HG03558 (cell line): ENCODE data around the gene FN1.

Experiments
- ATAC-seq: cut with Tn5 transposase; IDR thresholded peaks from one replicate; pipeline ENCODE4 v1.9.1; 2021; ENCODE audit warnings: moderate number of reproducible peaks; ENCODE audit not compliant: unreplicated experiment; ENCODE audit errors: extremely low read depth

The FN1 gene

GRCh38 chr2:215390550-215390913, 45.3 kb downstream of the FN1 start:
- no peak for ATAC-seq

GRCh38 chr2:215388002-215388728, 47.7 kb downstream of the FN1 start:
- ATAC-seq: no peak

DNA sequence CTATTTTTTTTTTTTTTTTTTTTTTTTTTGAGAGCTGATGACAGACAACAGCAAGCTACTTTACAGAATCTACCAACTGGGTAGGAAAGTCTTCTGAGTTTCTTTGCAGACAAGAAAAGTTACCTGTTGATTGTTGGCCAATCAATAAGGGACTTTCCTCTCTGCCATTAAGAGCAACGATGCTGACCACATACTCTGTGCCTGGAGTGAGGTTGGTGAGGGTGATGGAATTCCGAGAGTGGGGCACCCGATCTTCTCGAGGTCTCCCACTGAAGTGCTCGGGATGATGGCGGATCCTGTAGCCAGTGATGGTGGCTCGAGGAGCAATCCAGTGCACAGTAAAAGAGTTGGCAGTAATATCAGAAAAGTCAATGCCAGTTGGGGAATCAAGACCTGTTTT, 49.3 kb downstream of the FN1 start:
- ATAC-seq: no peak

GRCh38 chr2:215384710-215385109, 51.2 kb downstream of the FN1 start:
- ATAC-seq: no peak

- no peak for ATAC-seq
Observed at GRCh38 chr2:215383652-215384279, 52.1 kb downstream of the FN1 start.

DNA sequence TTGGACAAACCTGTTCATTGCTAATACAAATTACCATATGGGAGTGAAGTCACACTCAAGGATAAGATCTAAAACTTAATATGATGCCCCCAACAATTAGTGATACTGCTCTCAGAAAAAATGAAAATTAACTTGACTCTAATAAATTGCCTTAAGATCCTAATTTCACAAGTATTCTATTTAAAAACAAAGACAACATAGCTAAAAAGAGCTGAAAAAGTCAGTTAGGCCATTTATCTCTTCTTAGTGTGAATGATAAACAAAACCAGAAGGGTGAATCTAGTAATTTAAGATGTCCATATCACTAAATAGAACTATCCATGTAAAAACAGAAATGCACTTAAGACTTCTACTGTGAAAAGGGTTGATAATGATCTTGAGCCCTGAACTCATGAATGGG, 53.4 kb downstream of the FN1 start:
- ATAC-seq: no peak

DNA sequence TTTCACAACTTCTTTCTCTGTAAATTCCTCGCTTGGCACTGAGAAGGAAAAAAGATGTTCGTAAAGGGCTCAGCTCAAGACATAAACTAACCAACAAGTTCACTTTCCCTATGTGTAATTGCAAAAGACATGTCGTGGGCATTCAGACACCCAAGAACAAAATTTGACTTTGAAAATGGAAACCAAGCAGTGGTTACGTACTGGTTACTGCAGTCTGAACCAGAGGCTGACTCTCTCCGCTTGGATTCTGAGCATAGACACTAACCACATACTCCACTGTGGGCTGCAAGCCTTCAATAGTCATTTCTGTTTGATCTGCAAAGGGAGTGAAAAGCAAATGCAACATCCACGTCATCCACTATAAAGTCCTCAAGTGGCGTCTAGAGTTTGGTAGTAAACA, 53.9 kb downstream of the FN1 start:
- ATAC-seq: no peak

DNA sequence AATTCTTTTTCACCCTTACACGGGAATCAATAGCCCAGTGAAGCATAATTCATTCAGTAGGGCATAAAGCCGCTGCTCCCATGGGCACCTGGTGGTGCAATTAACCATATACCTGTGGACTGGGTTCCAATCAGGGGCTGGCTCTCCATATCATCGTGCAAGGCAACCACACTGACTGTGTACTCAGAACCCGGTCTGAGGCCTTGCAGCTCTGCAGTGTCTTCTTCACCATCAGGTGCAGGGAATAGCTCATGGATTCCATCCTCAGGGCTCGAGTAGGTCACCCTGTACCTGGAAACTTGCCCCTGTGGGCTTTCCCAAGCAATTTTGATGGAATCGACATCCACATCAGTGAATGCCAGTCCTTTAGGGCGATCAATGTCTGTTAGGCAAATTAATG, 55.2 kb downstream of the FN1 start:
- no peak for ATAC-seq

GRCh38 chr2:215379948-215380347, 55.9 kb downstream of the FN1 start:
- no peak for ATAC-seq

DNA sequence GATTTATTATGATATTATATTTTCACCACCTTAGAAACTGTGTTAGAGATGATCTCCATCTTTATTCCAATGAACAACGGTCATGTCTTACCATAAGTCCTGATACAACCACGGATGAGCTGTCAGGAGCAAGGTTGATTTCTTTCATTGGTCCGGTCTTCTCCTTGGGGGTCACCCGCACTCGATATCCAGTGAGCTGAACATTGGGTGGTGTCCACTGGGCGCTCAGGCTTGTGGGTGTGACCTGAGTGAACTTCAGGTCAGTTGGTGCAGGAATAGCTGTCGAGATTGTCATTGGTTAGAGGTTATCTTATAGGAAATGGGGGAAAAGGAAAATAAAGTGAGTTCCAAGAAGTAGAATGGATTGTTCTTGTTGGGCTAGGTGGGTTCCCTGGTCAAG, 56.8 kb downstream of the FN1 start:
- no peak for ATAC-seq

GRCh38 chr2:215378045-215378444, 57.8 kb downstream of the FN1 start:
- no peak for ATAC-seq

DNA sequence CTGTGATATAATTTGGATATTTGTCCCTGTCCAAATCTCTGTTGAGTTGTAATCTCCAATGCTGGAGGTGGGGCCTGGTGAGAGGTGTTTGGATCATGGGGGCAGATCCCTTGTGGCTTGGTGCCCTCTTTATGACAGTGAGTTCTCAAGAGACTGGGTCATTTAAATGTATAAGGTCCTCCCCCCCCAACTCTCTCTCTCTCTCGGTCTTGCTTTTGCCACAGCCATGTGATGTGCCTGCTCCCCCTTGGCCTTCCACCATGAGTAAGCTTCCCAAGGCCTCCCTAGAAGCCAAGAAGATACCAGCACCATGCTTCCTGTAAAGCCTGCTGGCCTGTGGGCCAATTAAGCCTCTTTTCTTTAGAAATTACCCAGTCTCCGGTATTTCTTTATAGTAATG, 58.6 kb downstream of the FN1 start:
- ATAC-seq: no peak

- no peak for ATAC-seq
Observed at GRCh38 chr2:215376103-215376780, 59.6 kb downstream of the FN1 start.

GRCh38 chr2:215375467-215375830, 60.4 kb downstream of the FN1 start:
- ATAC-seq: no peak

DNA sequence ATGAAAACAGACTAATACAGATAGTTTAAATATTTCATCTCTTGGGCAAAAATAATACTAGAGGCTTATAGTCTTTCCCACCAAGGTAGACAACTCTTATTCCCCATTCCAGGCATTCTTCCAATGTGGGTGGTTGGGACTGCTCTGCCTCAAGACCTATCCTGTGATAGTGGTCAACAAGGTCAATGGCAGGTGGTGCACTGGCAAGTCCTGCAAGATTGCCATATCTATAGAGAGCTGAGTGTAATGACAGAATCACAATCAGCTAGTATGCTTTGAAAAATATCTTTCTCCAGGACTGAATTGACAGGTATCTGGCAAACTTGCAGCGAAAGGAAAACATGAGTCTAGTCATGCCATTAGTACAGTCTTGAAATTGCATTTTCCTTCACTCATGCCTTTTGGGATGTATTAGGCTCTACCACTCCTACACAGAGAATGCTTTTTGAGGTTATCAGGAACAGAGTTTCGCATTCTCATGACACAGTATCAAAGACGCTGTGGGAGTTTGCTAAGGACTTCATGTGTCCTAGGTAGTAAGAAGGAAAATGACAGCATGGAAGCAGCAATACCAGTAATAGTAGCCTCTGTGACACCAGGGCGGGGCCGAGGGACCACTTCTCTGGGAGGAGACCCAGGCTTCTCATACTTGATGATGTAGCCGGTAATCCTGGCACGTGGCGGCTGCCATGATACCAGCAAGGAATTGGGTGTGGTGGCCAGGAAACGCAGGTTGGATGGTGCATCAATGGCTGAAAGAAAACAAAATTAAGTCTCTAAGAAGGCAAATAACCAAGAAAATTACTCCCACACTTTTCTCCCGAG, 61.0 kb downstream of the FN1 start:
- no peak for ATAC-seq

DNA sequence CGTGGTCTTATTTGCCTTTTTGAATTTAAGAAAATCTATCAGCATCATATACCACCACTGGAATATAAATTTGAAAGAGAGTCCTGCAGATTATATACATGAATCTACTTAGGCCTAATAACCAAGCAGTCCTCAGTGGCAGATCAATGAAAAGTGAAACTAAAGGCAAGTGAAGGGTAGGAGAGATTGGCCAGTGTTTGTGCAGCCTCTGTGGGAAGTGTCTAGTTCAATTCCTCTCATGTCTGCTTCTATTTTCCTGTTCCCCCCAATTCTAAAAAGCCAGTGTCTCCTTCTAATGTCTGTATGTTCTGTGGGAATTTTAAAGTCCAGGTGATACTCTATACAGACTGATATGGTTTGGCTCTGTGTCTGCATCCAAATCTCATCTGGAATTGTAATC, 61.9 kb downstream of the FN1 start:
- no peak for ATAC-seq

DNA sequence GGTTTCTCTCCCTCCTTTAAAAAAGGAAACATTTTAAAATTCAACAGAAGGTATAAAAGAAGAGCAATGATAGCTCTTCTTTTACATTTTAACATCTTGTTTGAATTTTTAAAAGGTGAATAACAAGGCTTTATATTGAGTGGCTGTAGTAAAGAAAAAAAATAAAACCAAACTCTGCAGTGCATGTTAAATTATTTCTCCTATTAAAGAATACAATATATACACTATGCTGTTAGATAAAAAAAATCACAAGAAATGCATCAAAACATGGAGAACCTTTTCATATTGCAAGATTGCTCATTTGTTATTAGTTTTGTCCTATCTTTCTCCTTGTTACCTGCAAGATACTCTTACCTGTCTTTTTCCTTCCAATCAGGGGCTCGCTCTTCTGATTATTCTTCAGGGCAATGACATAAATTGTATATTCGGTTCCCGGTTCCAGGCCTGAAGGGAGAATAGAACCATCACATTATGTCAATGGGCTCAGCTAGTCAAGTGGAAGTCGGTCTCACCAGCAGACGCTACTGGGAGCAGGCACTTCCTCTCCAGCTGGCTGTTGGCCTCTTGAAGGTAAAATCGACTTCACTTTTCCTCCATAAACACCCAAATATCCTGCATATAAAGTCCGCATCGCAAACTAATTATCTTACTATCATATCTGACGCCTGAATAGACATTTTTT, 62.8 kb downstream of the FN1 start:
- no peak for ATAC-seq

DNA sequence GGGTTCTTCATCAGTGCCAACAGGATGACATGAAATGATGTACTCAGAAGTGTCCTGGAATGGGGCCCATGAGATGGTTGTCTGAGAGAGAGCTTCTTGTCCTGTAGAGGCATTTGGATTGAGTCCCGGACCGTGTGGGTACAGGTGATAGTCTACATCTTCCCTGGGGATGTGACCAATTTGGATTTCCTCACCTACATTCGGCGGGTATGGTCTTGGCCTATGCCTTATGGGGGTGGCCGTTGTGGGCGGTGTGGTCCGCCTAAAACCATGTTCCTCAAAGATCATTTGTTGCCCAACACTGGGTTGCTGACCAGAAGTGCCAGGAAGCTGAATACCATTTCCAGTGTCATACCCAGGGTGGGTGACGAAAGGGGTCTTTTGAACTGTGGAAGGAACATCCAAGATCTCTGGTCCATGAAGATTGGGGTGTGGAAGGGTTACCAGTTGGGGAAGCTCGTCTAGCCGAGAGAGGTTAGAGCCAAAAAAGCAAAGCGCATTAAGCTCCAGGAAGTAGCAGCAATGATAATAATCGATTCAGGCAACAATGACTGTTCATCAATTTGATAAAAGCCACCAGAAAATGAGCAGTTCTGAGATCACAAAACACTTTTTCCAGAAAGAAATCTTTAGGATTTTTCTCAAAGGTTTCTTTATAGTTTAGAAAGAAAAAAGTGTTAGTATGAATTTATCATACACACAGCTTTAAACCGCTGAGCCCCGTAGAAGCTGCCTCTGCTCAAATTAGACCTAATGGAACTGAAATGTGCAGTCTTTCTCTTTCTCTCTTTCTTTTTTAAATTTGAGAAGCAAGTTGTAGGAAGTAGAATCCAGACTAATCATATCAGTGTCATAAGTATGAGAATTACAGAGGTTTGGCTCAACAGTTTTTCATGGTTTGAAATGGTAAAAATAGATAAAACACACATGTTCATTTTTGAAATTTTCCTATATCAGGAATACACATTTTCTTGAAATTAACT, 63.7 kb downstream of the FN1 start:
- ATAC-seq: no peak
